ENCODE results near the gene FILIP1L.

Gene FILIP1L

DNA sequence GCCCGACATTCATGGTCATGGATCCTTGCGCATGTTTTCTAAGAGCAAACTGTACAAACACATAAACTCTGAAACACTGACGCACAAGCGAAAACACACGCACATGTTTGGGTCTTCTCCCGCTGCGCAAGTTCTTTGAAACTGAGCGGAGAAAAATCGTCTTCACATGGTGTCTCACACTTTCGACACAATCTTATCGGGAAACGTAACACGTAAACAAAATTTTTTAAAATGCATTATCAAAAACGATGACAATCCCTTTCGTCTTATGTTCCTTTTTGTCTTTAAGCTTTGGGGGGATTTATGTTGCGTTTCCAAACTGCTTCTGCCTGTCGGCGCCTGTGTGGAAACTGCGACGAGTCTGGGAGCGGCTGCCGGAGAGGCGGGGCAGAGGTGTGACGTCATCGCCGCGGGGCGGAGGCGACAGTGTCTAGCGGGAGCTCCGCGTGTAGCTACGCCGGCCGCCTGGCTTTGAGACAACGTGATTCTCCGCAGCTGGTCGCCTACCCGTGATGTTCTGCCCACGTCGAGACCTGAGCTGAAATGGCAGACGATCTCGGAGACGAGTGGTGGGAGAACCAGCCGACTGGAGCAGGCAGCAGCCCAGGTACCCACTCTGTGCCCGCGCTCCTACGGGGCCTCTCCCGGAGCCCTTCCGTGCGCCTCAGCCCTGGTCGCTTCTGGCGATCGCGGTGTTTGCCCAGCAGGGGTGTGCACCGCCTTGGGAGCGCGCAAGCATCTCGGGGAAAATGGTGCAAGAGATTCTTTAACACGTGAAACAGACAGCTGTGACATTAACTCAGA is 296.7 kb downstream of the FILIP1L start, which contains the start of gene CMSS1:
Gene CMSS1 (plus strand): TSS at position 426 of the 804 bp plus-strand sequence.
- H3K4me3 ChIP-seq (ENCODE audit: low read length) = peak within 1 kb of the TSS; percentile 83
- TF ChIP-seq CTCF (conservative IDR thresholded peaks at IDR 0.05; ENCODE audit: low read depth, low read length) = peak; percentile 35
- peak; percentile 60 for DNase-seq (ENCODE audit: low read depth)

- no peak for TF ChIP-seq CTCF (conservative IDR thresholded peaks at IDR 0.05; ENCODE audit: low read depth, low read length)
- H3K4me3 ChIP-seq (ENCODE audit: low read length) = peak overlapping the region; percentile 83
- DNase-seq (ENCODE audit: low read depth) = no peak
These were observed 297.3 kb downstream of the FILIP1L start for GRCh38 chr3:99817047-99817436.

- TF ChIP-seq CTCF (conservative IDR thresholded peaks at IDR 0.05; ENCODE audit: low read depth, low read length) = no peak
- no peak for DNase-seq (ENCODE audit: low read depth)
- no peak overlapping the region for H3K4me3 ChIP-seq (ENCODE audit: low read length)
These were observed 303.9 kb downstream of the FILIP1L start for GRCh38 chr3:99810403-99810802.

GRCh38 chr3:99809565-99809964 is 304.7 kb downstream of the FILIP1L start:
- H3K4me3 ChIP-seq (ENCODE audit: low read length) = no peak overlapping the region
- TF ChIP-seq CTCF (conservative IDR thresholded peaks at IDR 0.05; ENCODE audit: low read depth, low read length) = no peak
- DNase-seq (ENCODE audit: low read depth) = no peak

GRCh38 chr3:99808163-99808794 is 306.0 kb downstream of the FILIP1L start:
- H3K4me3 ChIP-seq (ENCODE audit: low read length) = no peak overlapping the region
- peak; percentile 96 for TF ChIP-seq CTCF (conservative IDR thresholded peaks at IDR 0.05; ENCODE audit: low read depth, low read length)
- DNase-seq (ENCODE audit: low read depth) = peak; percentile 67

DNA sequence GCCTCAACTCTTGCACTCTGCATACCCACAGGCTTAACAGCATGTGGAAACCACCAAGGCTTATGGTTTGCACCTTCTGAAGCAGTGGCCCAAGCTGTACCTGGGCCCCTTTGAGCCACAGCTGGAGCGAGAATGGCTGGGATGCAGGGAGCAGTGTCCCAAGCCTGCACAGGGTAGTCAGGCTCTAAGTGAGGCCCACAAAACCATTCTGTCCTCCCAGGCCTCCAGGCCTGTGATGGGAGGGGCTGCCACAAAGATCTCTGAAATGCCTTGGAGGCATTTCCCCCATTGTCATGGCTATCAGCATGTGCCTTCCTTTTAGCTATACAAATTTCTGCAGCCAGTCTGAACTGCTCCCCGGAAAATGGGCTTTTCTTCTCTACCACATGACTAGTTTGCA is 309.1 kb downstream of the FILIP1L start:
- no peak overlapping the region for H3K4me3 ChIP-seq (ENCODE audit: low read length)
- TF ChIP-seq CTCF (conservative IDR thresholded peaks at IDR 0.05; ENCODE audit: low read depth, low read length) = no peak
- no peak for DNase-seq (ENCODE audit: low read depth)

GRCh38 chr3:99803297-99803696 is 311.0 kb downstream of the FILIP1L start:
- DNase-seq (ENCODE audit: low read depth) = no peak
- no peak for TF ChIP-seq CTCF (conservative IDR thresholded peaks at IDR 0.05; ENCODE audit: low read depth, low read length)
- H3K4me3 ChIP-seq (ENCODE audit: low read length) = no peak overlapping the region

Measured in retinal pigment epithelial cell (primary cell).